OCI-LY1 (cell line): ENCODE data around the gene EIF3J.

Experiments
- H2AFZ ChIP-seq: fragments of 200-600 bp; sonication (generic), shearing (Covaris generic); 2 replicates; pipeline ENCODE4 v1.6.0; 2014; ENCODE audit warnings: antibody characterized with exemption, mild to moderate bottlenecking, low read length
- H3F3A ChIP-seq: fragments of 200-600 bp; sonication (generic), shearing (Covaris generic); 2 replicates; pipeline ENCODE4 v1.6.0; 2014; ENCODE audit warnings: mild to moderate bottlenecking, antibody characterized with exemption, low read length, moderate library complexity; ENCODE audit not compliant: insufficient read depth
- H3K27ac ChIP-seq: fragments of 200-600 bp; sonication (generic); 2 replicates; pipeline ENCODE4 v1.5.1; 2014; ENCODE audit warnings: low read length, mixed run types, mild to moderate bottlenecking, low read depth; ENCODE audit not compliant: poor library complexity, severe bottlenecking
- H3K27me3 ChIP-seq: fragments of 200-600 bp; sonication (generic); 2 replicates; pipeline ENCODE4 v1.6.0; 2014; ENCODE audit warnings: antibody characterized with exemption, mild to moderate bottlenecking, low read length, moderate library complexity; ENCODE audit not compliant: insufficient read depth
- H3K36me3 ChIP-seq: fragments of 200-600 bp; sonication (generic); 2 replicates; pipeline ENCODE4 v1.6.1; 2014; ENCODE audit warnings: mild to moderate bottlenecking, antibody characterized with exemption, low read length, moderate library complexity, mixed read lengths; ENCODE audit not compliant: insufficient read depth
- H3K4me1 ChIP-seq: fragments of 200-600 bp; sonication (generic); 2 replicates; pipeline ENCODE4 v1.5.1; 2014; ENCODE audit warnings: mild to moderate bottlenecking, low read length, moderate library complexity; ENCODE audit not compliant: insufficient read depth, severe bottlenecking
- H3K4me2 ChIP-seq: fragments of 200-600 bp; sonication (generic), shearing (Covaris generic); 2 replicates; pipeline ENCODE4 v1.6.1; 2014; ENCODE audit warnings: low read length
- H3K4me3 ChIP-seq: fragments of 200-600 bp; sonication (generic); 2 replicates; pipeline ENCODE4 v1.5.1; 2014; ENCODE audit warnings: low read length, low read depth, mild to moderate bottlenecking, mixed read lengths; ENCODE audit not compliant: poor library complexity, severe bottlenecking
- H3K79me2 ChIP-seq: fragments of 200-600 bp; shearing (Covaris generic); 2 replicates; pipeline ENCODE4 v1.6.1; 2016; ENCODE audit warnings: mixed run types, low read length, mixed read lengths; ENCODE audit not compliant: insufficient read depth
- H3K9ac ChIP-seq: fragments of 200-600 bp; sonication (generic), shearing (Covaris generic); 2 replicates; pipeline ENCODE4 v1.6.1; 2014; ENCODE audit warnings: mild to moderate bottlenecking, low read length, mixed read lengths
- H3K9me2 ChIP-seq: fragments of 200-600 bp; sonication (generic), shearing (Covaris generic); 2 replicates; pipeline ENCODE4 v1.6.1; 2014; ENCODE audit warnings: low read depth, mild to moderate bottlenecking, low read length, mixed read lengths
- H3K9me3 ChIP-seq: fragments of 200-600 bp; shearing (Covaris generic); 2 replicates; pipeline ENCODE4 v1.6.1; 2014; ENCODE audit warnings: low read length, mixed read lengths
- H4K20me1 ChIP-seq: fragments of 200-600 bp; sonication (generic), shearing (Covaris generic); 2 replicates; pipeline ENCODE4 v1.6.0; 2016; ENCODE audit warnings: mild to moderate bottlenecking, low read length; ENCODE audit not compliant: insufficient read depth
- CTCF ChIP-seq: fragments of 200-600 bp; sonication (generic), shearing (Covaris generic); IDR thresholded peaks from 2 replicates; pipeline ENCODE4 v1.5.1; 2017; ENCODE audit warnings: mild to moderate bottlenecking, antibody characterized with exemption, low read length, moderate library complexity, mixed read lengths
- EZH2 ChIP-seq: fragments of 200-600 bp; sonication (generic), shearing (Covaris generic); IDR thresholded peaks from 2 replicates; pipeline ENCODE4 v1.8.0; 2017; ENCODE audit warnings: borderline replicate concordance, mixed run types, mild to moderate bottlenecking, antibody characterized with exemption, low read length, moderate library complexity, mixed read lengths

The EIF3J gene

GRCh38 chr15:44606740-44607139, 69.8 kb downstream of the EIF3J start:
- peaks cover 85% of the 10 kb centered on the region for H3K36me3 ChIP-seq
- no peak overlapping the region for H3K4me2 ChIP-seq
- no peaks in the 10 kb centered on the region for H3K4me1 ChIP-seq

More at GRCh38 chr15:44606740-44607139, 69.8 kb downstream of the EIF3J start:
- Histone ChIP-seq H4K20me1 (no peaks in the 10 kb centered on the region), H3K27ac (no peak overlapping the region), H3K4me3 (no peak overlapping the region), H3K9me2 (no peaks in the 10 kb centered on the region), H3K9ac (no peak overlapping the region), H2AFZ (no peak overlapping the region), H3K27me3 (no peaks in the 10 kb centered on the region), H3F3A (no peaks in the 10 kb centered on the region), H3K9me3 (no peaks in the 10 kb centered on the region), H3K79me2 (no peaks in the 10 kb centered on the region)
- TF ChIP-seq CTCF (no peak), EZH2 (no peak)
